ENCODE measurements around the gene GPX7. TPM values are rescaled to one million over a fixed set of nuclear protein-coding genes. Genes with fewer than 3 reads are reported as not detected.

The GPX7 gene
- total RNA-seq, 5 donors from 2014 or later (not counting 1 experiment from before 2014, with no cell fraction given): 13.4 to 28.1 (median 22.9) TPM

DNA sequence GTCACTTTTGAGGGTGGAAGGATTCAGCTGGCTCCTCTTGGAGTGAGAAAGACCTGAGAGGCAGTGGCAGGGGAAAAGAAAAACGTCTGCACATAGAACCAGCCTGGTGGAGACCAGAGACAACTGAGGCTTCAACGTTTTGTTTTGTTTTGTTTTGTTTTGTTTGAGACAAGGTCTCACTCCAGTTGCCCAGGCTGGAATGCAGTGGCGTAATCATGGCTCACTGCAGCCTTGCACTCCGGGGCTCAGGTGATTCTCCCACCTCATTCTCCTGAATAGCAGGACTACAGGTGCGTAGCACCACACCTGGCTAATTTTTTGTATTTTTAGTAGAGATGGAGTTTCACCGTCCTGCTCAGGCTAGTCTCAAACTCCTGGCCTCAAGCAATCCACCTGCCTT is 43.1 kb downstream of the GPX7 start:
- H3K36me3 Mint-ChIP-seq: peaks cover 49% of the 10 kb centered on the region
- ATAC-seq (replicated peaks in 1 of 4) (no peak), DNase-seq (no peak)
- WGBS (ENCODE audit: insufficient coverage): no CpG with 5 or more reads among the region's 6 CpGs
- H3K4me1 Mint-ChIP-seq: peaks cover 36 to 47% (median 41%) of the 10 kb centered on the region in 3 donors
- no peak overlapping the region for H3K27ac ChIP-seq (ENCODE audit: low read length)
- POLR2A ChIA-PET: interaction anchor here in 1 of 2 donors (0.7 to 1.4 kb wide), 2 partner anchors 41 to 92 kb away, joined by 3 to 7 read pairs; partner anchors contain the start of gene TUT4
- CTCF ChIA-PET: interaction anchor here in 1 of 2 donors (0.6 kb wide), 1 partner anchor 834 kb away, joined by 3 read pairs; no protein-coding TSS in a partner anchor
- peaks cover 4 to 23% of the 10 kb centered on the region in 2 experiments for H3K4me1 ChIP-seq (ENCODE audit: control insufficient read depth in 1 of 2, extremely low read depth in 1 of 2, insufficient read depth in 2 of 2, low read length in 2 of 2)
- H3K4me3 ChIP-seq (ENCODE audit: control insufficient read depth in 1 of 2, extremely low read depth in 1 of 2, low read length in 1 of 2): no peak overlapping the region
- H3K9me3 Mint-ChIP-seq: peaks cover 0 to 5% (median 0%) of the 10 kb centered on the region in 3 donors
- no peak overlapping the region for H3K4me3 Mint-ChIP-seq
- no peaks in the 10 kb centered on the region for H3K27me3 Mint-ChIP-seq
- H3K9me3 ChIP-seq: no peaks in the 10 kb centered on the region
- H3K36me3 ChIP-seq (ENCODE audit: control insufficient read depth in 2 of 2, extremely low read depth in 1 of 2, insufficient read depth in 1 of 2, low read length in 1 of 2): peaks cover 3 to 41% of the 10 kb centered on the region in 2 donors
- H3K27ac Mint-ChIP-seq: peak overlapping the region in 1 of 2 donors; percentile 19
- H3K27me3 ChIP-seq (replicated peaks in 1 of 2; ENCODE audit: control insufficient read depth in 2 of 2, extremely low read depth in 1 of 2, insufficient read depth in 2 of 2, low read length in 1 of 2): no peaks in the 10 kb centered on the region

DNA sequence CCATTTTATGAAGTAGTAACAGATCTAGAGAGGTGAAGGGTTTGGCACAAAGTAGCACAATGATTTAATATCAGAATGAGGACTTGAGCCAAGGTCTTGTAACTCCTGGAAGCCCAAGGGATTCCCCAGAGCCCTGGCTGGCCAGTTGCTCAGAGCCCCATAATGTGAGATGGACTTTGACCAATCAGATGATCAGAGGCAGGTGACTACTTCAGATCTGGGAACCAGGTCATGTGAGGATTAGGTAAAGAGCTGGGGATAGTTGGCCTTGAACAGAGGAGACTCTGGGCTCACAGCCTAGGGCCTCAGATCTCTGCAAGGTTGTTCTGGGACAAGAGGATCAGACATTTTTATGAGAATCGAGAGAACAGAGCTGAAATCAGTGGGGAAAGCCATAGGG is 49.7 kb downstream of the GPX7 start:
- no peak overlapping the region for H3K4me3 Mint-ChIP-seq
- Histone ChIP-seq H3K27ac (ENCODE audit: low read length) (no peak overlapping the region), H3K4me1 (ENCODE audit: control insufficient read depth in 1 of 2, extremely low read depth in 1 of 2, insufficient read depth in 2 of 2, low read length in 2 of 2) (no peaks in the 10 kb centered on the region), H3K9me3 (no peaks in the 10 kb centered on the region), H3K27me3 (replicated peaks in 1 of 2; ENCODE audit: control insufficient read depth in 2 of 2, extremely low read depth in 1 of 2, insufficient read depth in 2 of 2, low read length in 1 of 2) (no peaks in the 10 kb centered on the region), H3K36me3 (ENCODE audit: control insufficient read depth in 2 of 2, extremely low read depth in 1 of 2, insufficient read depth in 1 of 2, low read length in 1 of 2) (peaks cover 5 to 39% of the 10 kb centered on the region in 2 donors), H3K4me3 (ENCODE audit: control insufficient read depth in 1 of 2, extremely low read depth in 1 of 2, low read length in 1 of 2) (no peak overlapping the region)
- H3K9me3 Mint-ChIP-seq: no peaks in the 10 kb centered on the region
- no CpG with 5 or more reads among the region's 1 CpG for WGBS (ENCODE audit: insufficient coverage)
- ATAC-seq (replicated peaks in 1 of 4): no peak
- ChIA-PET POLR2A (interaction anchor here in 1 of 2 donors (0.6 kb wide), 1 partner anchor 177 kb away, joined by 4 read pairs; no protein-coding TSS in a partner anchor), CTCF (no interaction called here)
- no peak for DNase-seq
- H3K27me3 Mint-ChIP-seq: no peaks in the 10 kb centered on the region
- peak overlapping the region; percentile 58 to 79 for H3K27ac Mint-ChIP-seq
- H3K36me3 Mint-ChIP-seq: peaks cover 56% of the 10 kb centered on the region
- H3K4me1 Mint-ChIP-seq: peaks cover 22 to 28% (median 27%) of the 10 kb centered on the region in 3 donors

DNA sequence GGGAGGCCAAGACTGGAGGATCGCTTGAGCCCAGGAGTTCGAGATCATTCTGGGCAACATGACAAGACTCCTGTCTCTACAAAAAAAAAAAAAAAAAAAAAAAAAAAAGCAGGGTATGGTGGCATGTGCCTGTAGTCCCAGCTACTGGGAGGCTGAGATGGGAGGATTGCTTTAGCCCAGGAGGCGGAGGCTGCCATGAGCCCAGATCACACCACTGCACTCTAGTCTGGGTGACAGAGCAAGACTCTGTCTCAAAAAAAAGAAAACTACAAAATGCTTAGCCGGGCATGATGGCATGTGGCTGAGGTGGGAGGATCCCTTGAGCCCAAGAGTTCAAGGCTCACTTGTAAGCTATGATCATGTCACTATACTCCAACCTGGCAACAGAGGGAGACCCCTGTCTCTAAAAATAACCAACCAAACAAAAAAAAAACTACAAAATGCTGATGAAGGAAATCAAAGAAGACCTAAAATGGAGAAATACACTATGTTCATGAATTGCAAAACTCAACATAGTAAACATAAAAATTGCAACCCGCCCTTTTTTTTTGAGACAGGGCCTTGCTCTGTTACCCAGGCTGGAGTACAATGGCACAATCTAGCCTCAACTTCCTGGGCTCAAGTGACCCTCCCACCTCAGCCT is 51.2 kb downstream of the GPX7 start:
- Mint-ChIP-seq H3K4me3 (no peak overlapping the region), H3K27me3 (no peaks in the 10 kb centered on the region), H3K4me1 (peaks cover 21 to 30% (median 24%) of the 10 kb centered on the region in 3 donors), H3K27ac (peak overlapping the region; percentile 50 to 72), H3K9me3 (no peaks in the 10 kb centered on the region), H3K36me3 (peaks cover 51% of the 10 kb centered on the region)
- 100% methylated on average over 1 of the region's 5 CpGs for WGBS (ENCODE audit: insufficient coverage)
- Histone ChIP-seq H3K27ac (ENCODE audit: low read length) (no peak overlapping the region), H3K9me3 (no peaks in the 10 kb centered on the region), H3K27me3 (replicated peaks in 1 of 2; ENCODE audit: control insufficient read depth in 2 of 2, extremely low read depth in 1 of 2, insufficient read depth in 2 of 2, low read length in 1 of 2) (no peaks in the 10 kb centered on the region), H3K36me3 (ENCODE audit: control insufficient read depth in 2 of 2, extremely low read depth in 1 of 2, insufficient read depth in 1 of 2, low read length in 1 of 2) (peaks cover 5 to 45% of the 10 kb centered on the region in 2 donors), H3K4me3 (ENCODE audit: control insufficient read depth in 1 of 2, extremely low read depth in 1 of 2, low read length in 1 of 2) (no peak overlapping the region), H3K4me1 (ENCODE audit: control insufficient read depth in 1 of 2, extremely low read depth in 1 of 2, insufficient read depth in 2 of 2, low read length in 2 of 2) (no peaks in the 10 kb centered on the region)
- no peak for ATAC-seq (replicated peaks in 1 of 4)
- no peak for DNase-seq
- CTCF ChIA-PET: interaction anchor here in 1 of 2 donors (0.7 kb wide), 1 partner anchor 60 kb away, joined by 4 read pairs; no protein-coding TSS in a partner anchor
- POLR2A ChIA-PET: interaction anchor here in 1 of 2 donors (0.7 kb wide), 1 partner anchor 51 kb away, joined by 3 read pairs; the partner anchor contains the start of gene GPX7

DNA sequence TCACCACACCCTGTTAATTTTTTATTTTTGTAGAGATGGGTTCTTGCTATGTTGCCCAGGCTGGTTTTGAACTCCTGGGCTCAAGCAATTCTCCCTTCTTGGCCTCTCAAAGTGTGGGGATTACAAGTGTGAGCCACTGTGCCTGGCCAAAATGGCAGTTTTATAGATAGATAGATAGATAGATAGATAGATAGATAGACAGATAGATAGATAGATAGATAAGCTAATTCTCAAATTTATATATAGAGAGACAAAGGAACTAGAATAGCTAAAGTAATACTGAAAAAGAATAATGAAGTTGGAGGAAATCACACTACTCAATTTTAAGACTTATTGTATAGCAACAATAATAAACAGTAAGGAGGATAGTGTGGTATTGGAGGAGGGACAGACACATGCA is 51.9 kb downstream of the GPX7 start:
- H3K36me3 ChIP-seq (ENCODE audit: control insufficient read depth in 2 of 2, extremely low read depth in 1 of 2, insufficient read depth in 1 of 2, low read length in 1 of 2): peaks cover 5 to 37% of the 10 kb centered on the region in 2 donors
- Mint-ChIP-seq H3K4me1 (peaks cover 26 to 27% (median 27%) of the 10 kb centered on the region in 3 donors), H3K9me3 (no peaks in the 10 kb centered on the region), H3K4me3 (no peak overlapping the region), H3K27ac (peak overlapping the region; percentile 56 to 72), H3K36me3 (peaks cover 45% of the 10 kb centered on the region), H3K27me3 (no peaks in the 10 kb centered on the region)
- CTCF ChIA-PET: no interaction called here
- H3K9me3 ChIP-seq: no peaks in the 10 kb centered on the region
- no peak overlapping the region for H3K4me3 ChIP-seq (ENCODE audit: control insufficient read depth in 1 of 2, extremely low read depth in 1 of 2, low read length in 1 of 2)
- POLR2A ChIA-PET: interaction anchor here in 1 of 2 donors (0.7 kb wide), 1 partner anchor 52 kb away, joined by 3 read pairs; the partner anchor contains the start of gene GPX7
- ATAC-seq (replicated peaks in 1 of 4) (no peak), DNase-seq (no peak)
- no peaks in the 10 kb centered on the region for H3K27me3 ChIP-seq (replicated peaks in 1 of 2; ENCODE audit: control insufficient read depth in 2 of 2, extremely low read depth in 1 of 2, insufficient read depth in 2 of 2, low read length in 1 of 2)
- no peak overlapping the region for H3K27ac ChIP-seq (ENCODE audit: low read length)
- no peaks in the 10 kb centered on the region for H3K4me1 ChIP-seq (ENCODE audit: control insufficient read depth in 1 of 2, extremely low read depth in 1 of 2, insufficient read depth in 2 of 2, low read length in 2 of 2)

DNA sequence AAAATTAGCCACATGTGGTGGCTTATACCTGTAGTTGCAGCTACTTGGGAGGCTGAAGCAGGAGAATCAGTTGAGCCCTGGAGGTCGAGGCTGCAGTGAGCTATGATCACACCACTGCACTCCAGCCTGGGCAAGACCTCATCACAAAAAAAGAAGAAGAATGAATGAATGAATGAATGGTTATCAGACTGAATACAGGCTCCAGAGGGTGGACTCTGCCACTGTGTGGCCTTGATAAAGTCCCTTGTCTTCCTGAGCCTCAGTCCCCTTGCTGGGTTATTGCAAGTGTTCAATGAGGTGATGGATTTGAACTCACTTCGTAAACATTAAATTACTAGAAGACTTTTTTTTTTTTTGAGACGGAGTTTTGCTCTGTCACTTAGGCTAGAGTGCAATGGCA is 55.5 kb downstream of the GPX7 start:
- Mint-ChIP-seq H3K4me3 (no peak overlapping the region), H3K27me3 (no peaks in the 10 kb centered on the region), H3K4me1 (peaks cover 23 to 29% (median 29%) of the 10 kb centered on the region in 3 donors), H3K36me3 (peaks cover 35% of the 10 kb centered on the region), H3K9me3 (no peaks in the 10 kb centered on the region), H3K27ac (peak overlapping the region in 1 of 2 donors; percentile 71)
- H3K36me3 ChIP-seq (ENCODE audit: control insufficient read depth in 2 of 2, extremely low read depth in 1 of 2, insufficient read depth in 1 of 2, low read length in 1 of 2): peaks cover 5 to 33% of the 10 kb centered on the region in 2 donors
- H3K27me3 ChIP-seq (replicated peaks in 1 of 2; ENCODE audit: control insufficient read depth in 2 of 2, extremely low read depth in 1 of 2, insufficient read depth in 2 of 2, low read length in 1 of 2): no peaks in the 10 kb centered on the region
- no peak overlapping the region for H3K27ac ChIP-seq (ENCODE audit: low read length)
- no peaks in the 10 kb centered on the region for H3K9me3 ChIP-seq
- ATAC-seq (replicated peaks in 1 of 4): no peak
- DNase-seq: no peak
- no peak overlapping the region for H3K4me3 ChIP-seq (ENCODE audit: control insufficient read depth in 1 of 2, extremely low read depth in 1 of 2, low read length in 1 of 2)
- WGBS (ENCODE audit: insufficient coverage): no CpG with 5 or more reads among the region's 3 CpGs
- CTCF ChIA-PET: interaction anchor here in 1 of 2 donors (0.7 kb wide), 1 partner anchor 539 kb away, joined by 3 read pairs; no protein-coding TSS in a partner anchor
- no peaks in the 10 kb centered on the region for H3K4me1 ChIP-seq (ENCODE audit: control insufficient read depth in 1 of 2, extremely low read depth in 1 of 2, insufficient read depth in 2 of 2, low read length in 2 of 2)
- POLR2A ChIA-PET: interaction anchor here in 1 of 2 donors (0.6 kb wide), 1 partner anchor 10 kb away, joined by 3 read pairs; no protein-coding TSS in a partner anchor
